Fibroblast of lung (primary cell): ENCODE data around the gene MCCC2. TPM values are rescaled to one million over a fixed set of nuclear protein-coding genes. Genes with fewer than 3 reads are reported as not detected.

ENCODE experiments used
- DNase-seq, 2 donors: peaks; one replicate each; pipeline versions ENCODE4 v3.0.0 to v3.0.0-alpha.2; 2010; ENCODE audit warnings: low read depth in 2 of 2
- H2AFZ ChIP-seq: 2 replicates; pipeline ENCODE4 v1.5.1; 2012; ENCODE audit warnings: low read length, control low read depth, inconsistent platforms
- H3K27ac ChIP-seq: 2 replicates; pipeline ENCODE4 v1.5.1; 2011; ENCODE audit warnings: low read length, control low read depth; ENCODE audit not compliant: insufficient read depth
- H3K27me3 ChIP-seq: 2 replicates; pipeline ENCODE4 v1.5.1; 2011; ENCODE audit warnings: mild to moderate bottlenecking, low read length; ENCODE audit not compliant: control insufficient read depth, insufficient read depth
- H3K36me3 ChIP-seq: 2 replicates; pipeline ENCODE4 v1.5.1; 2011; ENCODE audit warnings: low read length; ENCODE audit not compliant: control insufficient read depth, insufficient read depth
- H3K4me1 ChIP-seq: 2 replicates; pipeline ENCODE4 v1.5.1; 2011; ENCODE audit warnings: low read length; ENCODE audit not compliant: control insufficient read depth, insufficient read depth; ENCODE audit errors: extremely low read depth
- H3K4me2 ChIP-seq: 2 replicates; pipeline ENCODE4 v1.5.1; 2011; ENCODE audit warnings: low read length, control low read depth; ENCODE audit not compliant: insufficient read depth; ENCODE audit errors: extremely low read depth
- H3K4me3 ChIP-seq, 4 experiments: fragments of 200-600 bp in 1 of 4; sonication (generic) in 1 of 4; replicated peaks in 1 of 4; 2 replicates each; pipeline ENCODE4 v1.5.1; 2011 to 2016; ENCODE audit warnings: low read length in 4 of 4, low read depth in 3 of 4, mild to moderate bottlenecking in 3 of 4, control low read depth in 2 of 4, inconsistent platforms in 1 of 4, mixed read lengths in 1 of 4; ENCODE audit not compliant: insufficient read depth in 1 of 4; ENCODE audit errors: control extremely low read depth in 1 of 4
- H3K79me2 ChIP-seq: 2 replicates; pipeline ENCODE4 v1.5.1; 2012; ENCODE audit warnings: mild to moderate bottlenecking, low read length, inconsistent platforms; ENCODE audit not compliant: control insufficient read depth, insufficient read depth
- H3K9ac ChIP-seq: 2 replicates; pipeline ENCODE4 v1.5.1; 2011; ENCODE audit warnings: mild to moderate bottlenecking, low read length, control low read depth; ENCODE audit not compliant: insufficient read depth
- H3K9me3 ChIP-seq: 2 replicates; pipeline ENCODE4 v1.5.1; 2012; ENCODE audit warnings: low read depth, low read length; ENCODE audit not compliant: control insufficient read depth, insufficient read depth
- H4K20me1 ChIP-seq: 2 replicates; pipeline ENCODE4 v1.5.1; 2011; ENCODE audit warnings: low read length; ENCODE audit not compliant: control insufficient read depth, insufficient read depth; ENCODE audit errors: extremely low read depth
- EZH2 ChIP-seq: IDR thresholded peaks from 2 replicates; pipeline ENCODE4 v1.5.1; 2012; ENCODE audit warnings: low read length, control low read depth, mild to moderate bottlenecking; ENCODE audit errors: missing control alignments
- polyA plus RNA-seq, 2 donors: library from polyadenylated mRNA; depleted of rRNA in 1 of 2; stranded (reverse) in 1 of 2; unstranded in 1 of 2; fragments of >200 nt; gene quantifications; 2 replicates each; pipeline ENCODE4 v1.2.1, GENCODE V29; 2011 to 2012; ENCODE audit warnings: missing spikeins in 1 of 2
- total RNA-seq: library from RNA; depleted of rRNA; stranded (reverse); fragments of >200 nt; gene quantifications from 2 replicates; pipeline ENCODE4 v1.2.1, GENCODE V29; 2014
- TF ChIP-seq, protein P1 (sequence below), 2 donors: IDR thresholded peaks in 1 of 2; conservative IDR thresholded peaks in 1 of 2; 1 replicate in 1 of 2; 2 replicates in 1 of 2; pipeline ENCODE4 v1.5.1; 2011 to 2012; ENCODE audit warnings: low read length in 2 of 2, control low read depth in 1 of 2, inconsistent platforms in 1 of 2, low read depth in 1 of 2, mild to moderate bottlenecking in 1 of 2

Gene MCCC2
- total and polyA plus RNA-seq, 2 donors (not counting 1 experiment from before 2014, with no cell fraction given): 16.2 to 25.6 TPM

DNA sequence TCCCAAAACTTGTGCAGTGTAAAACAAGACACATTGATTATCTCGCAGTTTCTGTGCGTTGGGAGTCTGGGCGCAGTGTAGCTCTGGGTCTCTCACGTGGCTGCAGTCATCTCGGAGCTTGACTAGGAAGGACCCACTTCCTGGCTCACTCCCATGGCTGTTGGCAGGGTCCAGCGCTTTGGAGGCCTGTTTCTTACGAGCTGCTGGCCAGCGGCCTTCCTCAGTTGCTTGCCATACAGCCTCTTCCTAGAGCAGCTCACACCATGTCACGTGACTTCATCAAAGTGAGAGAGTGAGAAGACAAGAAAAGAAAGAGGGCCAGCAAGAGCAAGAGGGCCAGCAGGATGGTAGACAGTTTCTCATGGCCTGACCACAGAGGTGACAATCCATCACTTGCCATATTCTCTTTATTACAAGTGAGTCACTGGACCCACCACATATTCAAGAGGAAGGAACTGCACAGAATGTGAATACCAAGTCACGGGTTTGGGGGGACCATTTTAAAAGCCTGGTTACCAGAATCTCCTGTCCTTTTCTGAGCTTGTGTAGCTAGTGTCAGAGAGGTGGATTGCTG, 36.2 kb downstream of the MCCC2 start:
- H3K9me3 ChIP-seq: no peaks in the 10 kb centered on the region
- H2AFZ ChIP-seq: no peak overlapping the region
- H3K4me1 ChIP-seq: no peaks in the 10 kb centered on the region
- no peak overlapping the region for H3K9ac ChIP-seq
- no peak overlapping the region for H3K27ac ChIP-seq
- H3K79me2 ChIP-seq: no peaks in the 10 kb centered on the region
- H3K27me3 ChIP-seq: no peaks in the 10 kb centered on the region
- no peaks in the 10 kb centered on the region for H4K20me1 ChIP-seq
- H3K4me2 ChIP-seq: no peak overlapping the region
- H3K36me3 ChIP-seq: no peaks in the 10 kb centered on the region
- no peak overlapping the region for H3K4me3 ChIP-seq
- TF ChIP-seq, protein P1, sequence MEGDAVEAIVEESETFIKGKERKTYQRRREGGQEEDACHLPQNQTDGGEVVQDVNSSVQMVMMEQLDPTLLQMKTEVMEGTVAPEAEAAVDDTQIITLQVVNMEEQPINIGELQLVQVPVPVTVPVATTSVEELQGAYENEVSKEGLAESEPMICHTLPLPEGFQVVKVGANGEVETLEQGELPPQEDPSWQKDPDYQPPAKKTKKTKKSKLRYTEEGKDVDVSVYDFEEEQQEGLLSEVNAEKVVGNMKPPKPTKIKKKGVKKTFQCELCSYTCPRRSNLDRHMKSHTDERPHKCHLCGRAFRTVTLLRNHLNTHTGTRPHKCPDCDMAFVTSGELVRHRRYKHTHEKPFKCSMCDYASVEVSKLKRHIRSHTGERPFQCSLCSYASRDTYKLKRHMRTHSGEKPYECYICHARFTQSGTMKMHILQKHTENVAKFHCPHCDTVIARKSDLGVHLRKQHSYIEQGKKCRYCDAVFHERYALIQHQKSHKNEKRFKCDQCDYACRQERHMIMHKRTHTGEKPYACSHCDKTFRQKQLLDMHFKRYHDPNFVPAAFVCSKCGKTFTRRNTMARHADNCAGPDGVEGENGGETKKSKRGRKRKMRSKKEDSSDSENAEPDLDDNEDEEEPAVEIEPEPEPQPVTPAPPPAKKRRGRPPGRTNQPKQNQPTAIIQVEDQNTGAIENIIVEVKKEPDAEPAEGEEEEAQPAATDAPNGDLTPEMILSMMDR (conservative IDR thresholded peaks at IDR 0.05 in 1 of 2, IDR thresholded peaks at IDR 0.05 in 1 of 2; ENCODE audit: low read depth in 1 of 2, low read length in 2 of 2): no peak
- TF ChIP-seq EZH2: no peak
- no peak for DNase-seq

GRCh38 chr5:71629950-71630349, 42.8 kb downstream of the MCCC2 start:
- Histone ChIP-seq H3K9ac (no peak overlapping the region), H3K4me3 (no peak overlapping the region), H3K79me2 (no peaks in the 10 kb centered on the region), H3K27me3 (no peaks in the 10 kb centered on the region), H4K20me1 (no peaks in the 10 kb centered on the region), H3K4me2 (no peak overlapping the region), H3K27ac (no peak overlapping the region), H3K4me1 (no peaks in the 10 kb centered on the region), H2AFZ (no peak overlapping the region), H3K36me3 (no peaks in the 10 kb centered on the region), H3K9me3 (no peaks in the 10 kb centered on the region)
- DNase-seq: no peak
- TF ChIP-seq, protein P1 (conservative IDR thresholded peaks at IDR 0.05 in 1 of 2, IDR thresholded peaks at IDR 0.05 in 1 of 2; ENCODE audit: low read depth in 1 of 2, low read length in 2 of 2): no peak
- no peak for TF ChIP-seq EZH2

- no peaks in the 10 kb centered on the region for H3K79me2 ChIP-seq
- no peak overlapping the region for H3K4me3 ChIP-seq
- no peak overlapping the region for H2AFZ ChIP-seq
- no peak overlapping the region for H3K27ac ChIP-seq
- H4K20me1 ChIP-seq: no peaks in the 10 kb centered on the region
- no peaks in the 10 kb centered on the region for H3K27me3 ChIP-seq
- H3K9ac ChIP-seq: no peak overlapping the region
- H3K36me3 ChIP-seq: no peaks in the 10 kb centered on the region
- no peak overlapping the region for H3K4me2 ChIP-seq
- DNase-seq: no peak
- TF ChIP-seq EZH2: no peak
- TF ChIP-seq, protein P1 (conservative IDR thresholded peaks at IDR 0.05 in 1 of 2, IDR thresholded peaks at IDR 0.05 in 1 of 2; ENCODE audit: low read depth in 1 of 2, low read length in 2 of 2): no peak
- no peaks in the 10 kb centered on the region for H3K9me3 ChIP-seq
- no peaks in the 10 kb centered on the region for H3K4me1 ChIP-seq
Measured at GRCh38 chr5:71631070-71631469, 43.9 kb downstream of the MCCC2 start.
